RCC 7860 (cell line): Measurements from ENCODE around the gene TTYH2.

Experiments used
- DNase-seq: peaks from one replicate; pipeline ENCODE4 v3.0.0-alpha.2; 2015; ENCODE audit warnings: low spot score
- FAIRE-seq: peaks from 2 replicates; lab custom pipeline; 2012; peaks lifted over from hg19 to GRCh38; lab: Jason Lieb, UNC

Gene TTYH2

GRCh38 chr17:74192950-74193781 lies 20.2 kb upstream of the TTYH2 start:
- no peak for FAIRE-seq

DNA sequence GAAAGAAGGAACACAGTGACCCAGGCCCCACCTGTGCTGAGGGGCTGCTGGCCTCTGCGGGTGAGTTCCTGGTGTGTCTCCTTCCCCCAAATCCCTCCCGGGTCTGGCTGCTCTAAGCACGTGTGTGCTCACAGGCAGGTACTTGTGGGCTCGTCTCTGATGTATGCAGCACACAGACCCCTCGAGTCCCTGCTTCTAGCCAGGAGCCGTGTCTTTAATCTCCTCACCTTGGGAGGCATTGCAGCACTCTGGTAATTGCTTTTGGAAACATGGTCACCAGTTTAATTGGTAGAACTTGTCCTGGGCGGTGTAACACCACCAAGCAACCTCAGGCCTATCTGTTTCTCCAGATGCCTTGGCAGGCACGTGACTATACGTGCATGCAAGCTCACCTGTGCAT lies 18.7 kb upstream of the TTYH2 start:
- DNase-seq: no peak
- no peak for FAIRE-seq

More at GRCh38 chr17:74192950-74193781, 20.2 kb upstream of the TTYH2 start:
- DNase-seq: no peak

DNA sequence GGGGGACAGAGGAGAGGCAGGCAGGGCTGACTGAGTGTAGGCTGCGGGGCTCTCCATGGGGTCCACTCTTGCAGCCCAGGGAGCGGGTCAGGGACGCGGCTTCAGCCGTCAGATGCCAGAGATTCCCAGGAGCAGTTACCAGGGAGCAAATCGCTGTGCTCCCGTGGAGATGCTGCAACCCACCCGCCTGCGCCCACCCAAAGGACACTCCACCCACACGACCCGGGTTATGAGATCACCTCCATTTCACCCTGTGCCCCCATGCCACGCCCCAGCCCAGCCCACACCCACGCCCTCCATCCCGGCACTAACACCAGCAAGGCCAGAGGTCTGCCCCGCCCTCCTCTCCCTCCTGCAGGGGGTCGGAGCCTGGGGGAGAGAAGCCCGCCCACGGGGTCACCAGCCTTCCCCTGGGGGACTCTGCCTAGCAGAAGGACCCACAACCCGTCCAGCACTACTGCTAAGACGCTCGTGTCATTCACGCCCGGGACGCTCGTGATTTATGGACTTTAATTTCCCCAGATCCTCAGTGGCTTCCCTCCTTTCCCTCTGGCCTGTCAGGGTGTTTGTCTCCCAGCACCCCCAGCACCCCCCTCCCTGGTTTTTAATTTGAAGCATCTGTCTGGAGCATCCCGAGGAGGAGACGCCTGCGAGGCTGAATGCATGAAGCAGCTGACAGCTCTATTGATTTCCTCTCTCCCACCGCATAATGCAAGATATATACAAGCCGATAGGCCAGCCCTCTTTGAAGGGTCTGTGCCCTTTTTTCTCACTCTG lies 16.6 kb upstream of the TTYH2 start:
- FAIRE-seq (no peak), DNase-seq (no peak)

GRCh38 chr17:74197801-74198200 lies 15.6 kb upstream of the TTYH2 start:
- no peak for FAIRE-seq

GRCh38 chr17:74198694-74199093 lies 14.7 kb upstream of the TTYH2 start:
- DNase-seq (no peak), FAIRE-seq (no peak)

More at GRCh38 chr17:74197801-74198200, 15.6 kb upstream of the TTYH2 start:
- no peak for DNase-seq

- no peak for FAIRE-seq
- DNase-seq: peak; percentile 7
These were observed 13.9 kb upstream of the TTYH2 start for GRCh38 chr17:74199306-74200092.

DNA sequence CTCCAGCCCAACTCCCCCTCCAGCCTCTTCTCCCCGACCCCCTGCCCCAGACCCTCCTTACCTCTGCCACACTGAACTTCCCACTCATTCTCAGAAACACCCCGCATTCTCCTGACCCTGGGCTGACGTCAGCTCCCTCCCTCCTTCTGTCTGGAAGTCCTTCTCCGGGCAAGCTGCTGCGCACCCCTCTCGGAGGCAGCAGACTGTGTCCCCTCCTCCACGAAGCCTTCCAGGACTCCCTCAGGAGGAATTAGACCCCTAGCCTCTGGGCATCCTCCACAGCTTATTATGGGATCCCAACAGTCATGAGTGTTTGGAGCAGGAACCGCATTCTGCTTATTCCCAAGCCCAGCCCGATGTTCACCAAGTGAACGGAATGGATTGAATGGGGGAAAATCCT lies 13.3 kb upstream of the TTYH2 start:
- no peak for FAIRE-seq
- no peak for DNase-seq

- FAIRE-seq: no peak
- DNase-seq: no peak
These were observed 12.1 kb upstream of the TTYH2 start for GRCh38 chr17:74201250-74201649.

DNA sequence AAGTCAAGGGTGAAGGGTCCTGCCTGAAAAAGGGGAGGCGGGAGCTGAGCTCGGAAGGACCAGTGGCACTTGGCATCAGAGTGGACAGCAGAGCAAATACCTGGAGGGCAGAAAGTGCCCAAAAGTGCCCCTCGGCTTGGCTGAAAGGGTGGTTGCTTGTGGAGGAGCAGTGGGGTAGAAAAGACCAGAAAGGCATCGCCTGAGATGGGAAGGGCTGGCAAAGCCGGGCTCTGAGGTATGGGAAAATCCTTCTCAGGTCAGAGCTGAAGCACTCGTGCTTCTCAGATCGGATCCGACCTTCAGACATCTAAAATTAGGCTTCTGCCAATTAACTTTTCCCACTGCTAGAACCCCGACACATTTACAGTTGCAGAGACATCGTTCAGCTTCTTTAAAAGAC lies 11.4 kb upstream of the TTYH2 start:
- DNase-seq (no peak), FAIRE-seq (no peak)

GRCh38 chr17:74202938-74203337 lies 10.4 kb upstream of the TTYH2 start:
- FAIRE-seq (no peak), DNase-seq (no peak)

DNA sequence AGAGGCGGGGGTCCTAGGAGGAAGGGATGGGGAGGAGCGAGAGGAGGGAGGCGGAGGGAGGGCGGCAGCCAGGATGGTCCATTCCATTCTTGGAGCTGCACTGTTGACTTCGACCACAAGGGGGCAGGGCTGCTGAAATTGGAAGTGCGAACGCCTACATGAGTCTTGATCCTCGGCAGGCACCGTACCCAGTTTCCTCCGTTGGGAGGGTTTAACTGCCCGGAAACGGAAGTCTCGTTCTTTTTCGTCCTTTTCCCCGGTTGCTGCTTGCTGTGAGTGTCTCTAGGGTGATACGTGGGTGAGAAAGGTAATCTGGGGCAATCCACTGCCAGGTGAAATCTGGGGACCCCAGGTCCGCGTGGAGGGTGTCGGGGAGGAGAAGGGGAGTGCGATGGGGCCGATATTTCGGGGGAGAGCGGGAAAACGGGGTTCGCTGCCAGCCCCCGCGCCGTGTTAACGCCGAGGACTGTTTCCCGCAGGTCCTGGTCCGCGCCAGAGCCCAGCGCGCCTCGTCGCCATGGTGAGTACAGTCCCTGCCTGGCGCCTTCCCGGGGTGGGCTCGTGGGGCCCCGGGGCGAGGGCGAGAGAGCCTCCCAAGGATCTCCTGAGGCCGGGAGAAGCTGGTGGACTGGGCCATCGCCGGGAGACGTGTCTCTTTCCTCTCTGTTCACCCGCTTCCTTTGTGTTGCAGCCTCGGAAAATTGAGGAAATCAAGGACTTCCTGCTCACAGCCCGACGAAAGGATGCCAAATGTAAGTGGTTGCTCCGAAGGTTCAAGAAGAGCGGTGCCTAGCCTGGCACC lies 9.7 kb upstream of the TTYH2 start, which contains the start of gene RPL38:
RPL38 (plus strand) TSS at position 240 of the 802 bp plus-strand sequence; CDS start at position 518, 278 bp downstream.
- peak; percentile 76 for FAIRE-seq
- peak; percentile 92 for DNase-seq

- DNase-seq: no peak
- no peak for FAIRE-seq
These were observed 8.9 kb upstream of the TTYH2 start for GRCh38 chr17:74204474-74204873.

GRCh38 chr17:74205274-74205673 lies 8.1 kb upstream of the TTYH2 start:
- FAIRE-seq (no peak), DNase-seq (no peak)

DNA sequence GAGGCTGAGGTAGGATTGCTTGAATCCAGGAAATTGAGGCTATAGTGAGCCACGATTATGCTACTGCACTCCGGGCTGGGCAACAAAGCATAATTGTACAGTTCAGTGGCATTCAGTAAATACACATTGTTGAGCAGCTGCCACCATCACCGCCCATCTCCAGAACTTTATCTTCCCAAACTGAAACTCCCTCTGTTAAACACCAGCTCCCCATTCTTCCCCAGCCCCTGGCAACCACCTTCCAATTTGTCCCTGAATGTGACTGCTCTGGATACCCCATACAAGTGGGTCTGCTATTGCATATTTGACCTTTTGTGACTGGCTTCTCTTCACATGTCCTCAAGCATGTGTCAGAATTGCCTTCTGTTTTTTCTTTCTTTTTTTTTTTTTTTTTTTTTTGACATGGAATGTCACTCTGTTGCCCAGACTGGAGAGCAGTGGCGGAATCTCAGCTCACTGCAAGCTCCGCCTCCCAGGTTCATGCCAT lies 7.0 kb upstream of the TTYH2 start:
- FAIRE-seq (no peak), DNase-seq (no peak)

- FAIRE-seq (no peak), DNase-seq (peak; percentile 49)
These were observed 2.9 kb upstream of the TTYH2 start for GRCh38 chr17:74210191-74211140.

DNA sequence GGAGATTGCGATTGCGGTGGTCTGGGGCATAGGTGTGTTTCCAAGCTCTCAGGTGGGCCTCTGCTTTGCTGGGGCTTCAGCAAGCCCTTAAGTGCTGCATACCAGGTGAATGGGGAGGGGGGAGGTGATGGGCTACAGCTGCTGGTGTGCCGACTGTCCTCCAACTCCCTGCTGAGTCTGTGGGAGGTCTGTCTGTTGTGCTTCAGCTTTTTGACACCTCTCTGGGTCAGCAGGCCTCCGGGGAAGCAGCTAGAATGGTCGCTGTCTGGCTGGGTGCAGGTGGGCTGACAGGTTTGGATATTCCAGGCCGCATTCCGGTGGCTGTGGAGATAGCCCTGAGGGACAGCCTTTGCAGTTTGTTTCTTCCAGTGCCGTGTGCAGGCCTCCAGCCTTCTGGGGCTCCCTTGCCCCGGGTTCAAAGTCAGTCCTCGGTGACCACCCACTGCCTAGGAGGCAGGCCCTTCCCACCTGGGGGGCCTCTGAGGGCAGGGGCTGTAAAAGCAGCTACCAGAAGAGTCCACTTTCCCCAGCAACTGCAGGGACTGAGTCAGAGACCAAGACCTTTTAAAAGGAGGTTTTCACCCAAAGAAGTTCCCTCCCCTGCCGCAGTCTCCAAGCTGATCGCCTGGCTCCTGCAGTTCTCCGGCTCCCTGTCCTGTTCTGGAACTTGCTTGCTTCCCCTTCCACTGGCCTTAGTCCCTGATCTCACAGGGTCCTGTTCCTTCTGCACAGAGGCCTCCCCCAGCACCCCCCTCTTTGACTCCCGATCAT lies 2.0 kb upstream of the TTYH2 start:
- DNase-seq (no peak), FAIRE-seq (no peak)

DNA sequence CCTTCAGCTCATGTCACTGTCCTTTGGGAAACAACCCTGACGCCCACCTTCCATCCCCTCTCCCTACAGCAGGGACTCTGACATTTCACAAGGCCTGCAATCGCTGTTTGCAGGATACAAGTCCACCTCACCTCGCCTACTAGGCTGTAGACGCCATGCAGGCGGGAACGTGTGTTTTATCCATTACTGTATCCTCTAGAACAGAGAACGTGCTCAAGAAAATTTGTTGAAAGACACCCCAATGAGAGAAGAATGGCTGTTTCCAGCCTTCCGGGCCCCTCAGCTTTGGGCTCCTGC lies 1.5 kb upstream of the TTYH2 start:
- DNase-seq: no peak
- no peak for FAIRE-seq

GRCh38 chr17:74212209-74212912 lies 1.0 kb upstream of the TTYH2 start:
- no peak for FAIRE-seq
- no peak for DNase-seq
